ENCODE measurements around the gene SPATA1.

Gene SPATA1

GRCh38 chr1:84611796-84612195 lies 105.6 kb downstream of the SPATA1 start:
- in situ Hi-C loops (cut with MboI; ENCODE audit: low sequenced_read_pairs), result loop anchor here (25.0 kb wide), 3 partner anchors 174 to 699 kb away; no protein-coding TSS in a partner anchor
- no peaks in the 10 kb centered on the region for H3K36me3 ChIP-seq (replicated peaks)
- no peak for DNase-seq (ENCODE audit: low spot score in 2 of 2)
- H3K4me3 ChIP-seq, result no peak overlapping the region
- H3K4me1 ChIP-seq, result no peaks in the 10 kb centered on the region
- H3K9me3 ChIP-seq, result peaks cover 8% of the 10 kb centered on the region; the same call in 1 of the 2 replicates
- no peaks in the 10 kb centered on the region for H3K27me3 ChIP-seq (ENCODE audit: low read depth)

DNA sequence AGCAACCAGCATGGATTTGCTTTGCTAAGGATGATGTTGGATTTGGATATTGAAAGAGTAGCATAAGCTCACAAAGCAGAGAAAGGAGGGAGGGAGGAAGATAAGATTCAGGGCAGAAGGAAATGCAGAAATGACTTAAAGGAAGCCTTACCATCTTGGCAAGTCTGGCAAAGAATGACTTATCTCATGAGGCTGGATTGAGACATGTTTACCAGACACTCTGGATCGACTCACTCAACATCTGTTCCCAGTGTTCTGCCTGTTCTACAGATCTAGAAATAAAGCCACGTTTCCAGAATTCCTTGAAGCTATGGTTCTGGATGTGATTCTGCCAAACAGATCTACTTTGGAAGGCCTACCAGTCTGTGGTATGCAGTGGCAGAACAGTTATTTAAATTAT lies 106.8 kb downstream of the SPATA1 start:
- H3K27me3 ChIP-seq (ENCODE audit: low read depth), result no peaks in the 10 kb centered on the region
- no peak for DNase-seq (ENCODE audit: low spot score in 2 of 2)
- in situ Hi-C loops (cut with MboI; ENCODE audit: low sequenced_read_pairs), result loop anchor here (25.0 kb wide), 3 partner anchors 176 to 701 kb away; no protein-coding TSS in a partner anchor
- peaks cover 8% of the 10 kb centered on the region; the same call in 1 of the 2 replicates for H3K9me3 ChIP-seq
- H3K4me1 ChIP-seq, result no peaks in the 10 kb centered on the region
- no peak overlapping the region for H3K4me3 ChIP-seq
- H3K36me3 ChIP-seq (replicated peaks), result no peaks in the 10 kb centered on the region

GRCh38 chr1:84613887-84614286 lies 107.7 kb downstream of the SPATA1 start:
- H3K4me1 ChIP-seq, result no peaks in the 10 kb centered on the region
- H3K27me3 ChIP-seq (ENCODE audit: low read depth), result no peaks in the 10 kb centered on the region
- peaks cover 8% of the 10 kb centered on the region; the same call in 1 of the 2 replicates for H3K9me3 ChIP-seq
- in situ Hi-C loops (cut with MboI; ENCODE audit: low sequenced_read_pairs), result loop anchor here (25.0 kb wide), 3 partner anchors 177 to 702 kb away; no protein-coding TSS in a partner anchor
- DNase-seq (ENCODE audit: low spot score in 2 of 2), result no peak
- no peak overlapping the region for H3K4me3 ChIP-seq
- no peaks in the 10 kb centered on the region for H3K36me3 ChIP-seq (replicated peaks)

DNA sequence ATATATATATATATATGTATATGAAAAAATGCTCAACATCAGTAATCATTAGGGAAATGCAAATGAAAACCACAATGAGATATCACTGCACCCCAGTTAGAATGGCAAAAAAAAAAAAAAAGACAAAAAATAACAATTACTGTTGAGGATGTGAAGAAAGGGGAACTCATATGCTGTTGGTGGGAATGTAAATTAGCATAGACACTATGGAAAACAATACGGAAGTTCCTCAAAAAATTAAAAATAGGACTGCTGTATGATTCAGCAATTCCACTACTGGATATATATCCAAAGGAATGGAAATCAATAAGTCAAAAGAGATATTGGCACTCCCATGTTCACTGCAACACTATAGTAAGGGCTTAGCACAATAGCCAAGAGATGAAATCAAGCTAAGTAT lies 109.6 kb downstream of the SPATA1 start:
- DNase-seq (ENCODE audit: low spot score in 2 of 2), result no peak
- no peaks in the 10 kb centered on the region for H3K27me3 ChIP-seq (ENCODE audit: low read depth)
- H3K9me3 ChIP-seq, result peaks cover 8% of the 10 kb centered on the region; the same call in 1 of the 2 replicates
- peaks cover 8% of the 10 kb centered on the region for H3K4me1 ChIP-seq
- no peak overlapping the region for H3K4me3 ChIP-seq
- H3K36me3 ChIP-seq (replicated peaks), result no peaks in the 10 kb centered on the region
- in situ Hi-C loops (cut with MboI; ENCODE audit: low sequenced_read_pairs), result loop anchor here (25.0 kb wide), 3 partner anchors 178 to 703 kb away; no protein-coding TSS in a partner anchor
